Gastrocnemius medialis (tissue), 4 donors: ENCODE measurements around the gene NF2.

ENCODE experiments used
- CTCF ChIP-seq, 5 experiments: fragments of 450-650 bp in 3 of 5; fragments of 200-600 bp in 2 of 5; sonication (generic) in 2 of 5; IDR thresholded peaks in 4 of 5; conservative IDR thresholded peaks in 1 of 5; 1 replicate in 4 of 5; 2 replicates in 1 of 5; pipeline ENCODE4 v1.5.1; 2016 to 2019; ENCODE audit warnings: antibody characterized with exemption in 5 of 5, mild to moderate bottlenecking in 3 of 5, moderate library complexity in 3 of 5
- POLR2A ChIP-seq, 2 donors: fragments of 450-650 bp; IDR thresholded peaks; one replicate each; pipeline ENCODE4 v1.6.1; 2017; ENCODE audit warnings: antibody characterized with exemption in 2 of 2, mild to moderate bottlenecking in 2 of 2, moderate library complexity in 2 of 2

GRCh38 chr22:29584975-29585374 is 18.5 kb upstream of the NF2 start:
- no peak for TF ChIP-seq CTCF (IDR thresholded peaks at IDR 0.05 in 4 of 5, conservative IDR thresholded peaks at IDR 0.05 in 1 of 5)
- TF ChIP-seq POLR2A (IDR thresholded peaks at IDR 0.05): no peak
